HUDEP-2 (cell line): Measurements from ENCODE around the gene ATL1.
"Not testable (repeated sequence)": the region's sequence is repeated elsewhere in the genome, so short reads cannot be mapped to it uniquely, and the experiment has no call there.

ENCODE experiments used
- DNase-seq, 76 experiments: peaks; one replicate each; lab custom pipeline; 2025; ENCODE audit not compliant: unreplicated experiment in 76 of 76; lab: John Stamatoyannopoulos, UW

The ATL1 gene

DNA sequence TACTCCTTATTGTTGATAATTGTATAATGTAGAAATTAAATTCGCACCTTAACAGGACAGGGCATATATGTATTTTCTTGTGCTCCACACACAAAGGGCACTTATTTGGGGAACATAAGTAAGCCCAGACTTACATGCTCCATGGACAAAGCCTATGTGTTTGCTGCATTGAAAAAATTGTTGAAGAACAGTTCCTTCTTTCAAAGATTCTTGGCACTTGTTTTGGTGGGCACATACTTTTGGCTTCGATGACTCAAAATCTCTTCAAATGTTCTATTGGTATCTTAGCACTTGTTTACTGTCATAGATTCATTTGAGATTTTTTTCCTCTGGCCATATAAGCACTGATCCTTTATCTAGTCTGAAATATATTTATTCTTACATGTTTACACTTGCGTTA, 26.1 kb upstream of the ATL1 start:
- no peak for DNase-seq

DNA sequence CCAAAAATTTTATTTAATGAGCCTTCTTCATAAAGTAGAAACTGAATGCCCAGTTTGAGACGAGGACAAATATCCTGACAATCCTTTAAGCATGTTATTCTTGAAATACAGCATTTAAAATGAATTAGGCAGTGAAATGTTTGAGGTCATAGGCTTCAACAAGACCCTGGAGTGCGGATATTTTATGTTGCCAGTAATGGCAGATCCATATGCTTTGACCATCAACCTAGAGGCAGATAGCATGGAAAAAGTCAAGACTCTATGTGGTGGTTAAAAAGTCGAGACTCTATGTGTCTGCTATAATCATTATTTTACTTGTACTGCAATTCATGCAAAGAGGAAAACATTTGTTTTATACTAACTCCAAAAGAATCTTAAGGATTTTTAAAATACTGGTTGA, 25.5 kb upstream of the ATL1 start:
- no peak for DNase-seq

DNA sequence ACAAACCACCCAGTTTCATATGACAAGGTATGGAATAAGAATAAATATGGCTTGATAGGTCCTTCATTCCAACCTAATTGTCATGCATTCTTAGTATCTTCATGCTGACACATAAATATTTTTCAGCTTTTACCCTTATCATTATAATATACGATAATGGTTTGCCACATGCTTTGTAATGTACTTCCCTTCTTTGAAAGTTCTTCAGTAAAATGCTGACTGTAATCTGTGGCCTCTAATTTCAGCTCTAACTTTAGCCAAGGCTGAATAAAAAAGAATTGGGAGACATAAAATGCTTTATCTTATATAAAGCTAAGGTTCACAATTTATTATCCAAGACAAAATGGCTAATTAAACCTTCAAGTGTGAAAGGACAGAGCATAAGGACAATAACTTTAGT, 24.9 kb upstream of the ATL1 start:
- DNase-seq: no peak

DNA sequence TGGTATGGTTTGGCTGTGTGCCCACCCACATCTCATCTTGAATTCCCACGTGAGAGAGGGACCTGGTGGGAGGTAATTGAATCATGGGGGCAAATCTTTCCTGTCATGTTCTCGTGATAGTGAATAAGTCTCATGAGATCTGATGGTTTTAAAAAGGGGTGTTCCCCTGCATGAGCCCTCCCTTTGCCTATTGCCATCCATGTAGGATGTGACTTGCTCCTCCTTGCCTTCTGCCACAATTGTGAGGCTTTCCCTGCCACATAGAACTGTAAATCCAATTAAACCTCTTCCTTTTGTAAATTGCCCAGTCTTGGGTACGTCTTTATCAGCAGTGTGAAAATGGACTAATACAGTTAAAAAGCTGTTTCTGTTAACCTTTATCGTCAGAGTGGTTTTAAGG, 21.9 kb upstream of the ATL1 start:
- DNase-seq: not testable (repeated sequence)

DNA sequence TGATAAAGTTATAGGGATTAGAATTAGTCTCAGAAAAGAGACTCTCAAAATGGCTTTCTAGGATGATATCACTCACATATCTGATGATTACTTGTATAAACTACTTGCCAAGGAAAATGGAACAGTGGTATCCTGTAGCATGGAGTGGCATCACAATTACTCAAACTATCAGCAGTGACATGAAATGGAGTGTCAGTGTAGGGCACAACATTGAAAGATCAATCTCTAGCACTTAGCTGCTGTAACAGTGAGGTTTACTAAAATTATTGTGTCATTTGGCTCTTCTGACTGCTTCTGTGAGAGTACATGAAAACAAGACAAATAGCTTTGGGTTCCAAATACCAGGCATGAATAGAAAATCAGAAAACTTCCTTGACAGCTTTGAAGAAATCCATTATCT, 20.9 kb upstream of the ATL1 start:
- no peak for DNase-seq

DNA sequence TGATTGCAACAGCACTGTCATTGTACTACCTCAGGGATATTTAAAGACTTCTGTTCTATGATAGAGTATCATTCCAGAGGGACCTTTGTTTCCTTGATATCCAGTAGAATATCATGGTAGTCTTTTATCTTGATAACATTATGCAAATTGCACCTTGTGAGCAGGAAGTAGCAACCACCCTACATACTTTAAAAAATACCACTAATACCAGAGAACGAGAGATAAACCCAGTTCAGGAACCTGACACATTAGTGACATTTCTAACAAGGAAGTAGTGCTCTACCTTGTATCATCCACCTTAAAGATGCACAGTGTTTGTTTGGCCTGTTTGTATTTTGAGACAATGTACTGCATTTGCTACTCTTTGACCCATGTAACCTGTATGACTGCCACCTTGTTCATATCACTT, 18.8 kb upstream of the ATL1 start:
- DNase-seq: no peak

DNA sequence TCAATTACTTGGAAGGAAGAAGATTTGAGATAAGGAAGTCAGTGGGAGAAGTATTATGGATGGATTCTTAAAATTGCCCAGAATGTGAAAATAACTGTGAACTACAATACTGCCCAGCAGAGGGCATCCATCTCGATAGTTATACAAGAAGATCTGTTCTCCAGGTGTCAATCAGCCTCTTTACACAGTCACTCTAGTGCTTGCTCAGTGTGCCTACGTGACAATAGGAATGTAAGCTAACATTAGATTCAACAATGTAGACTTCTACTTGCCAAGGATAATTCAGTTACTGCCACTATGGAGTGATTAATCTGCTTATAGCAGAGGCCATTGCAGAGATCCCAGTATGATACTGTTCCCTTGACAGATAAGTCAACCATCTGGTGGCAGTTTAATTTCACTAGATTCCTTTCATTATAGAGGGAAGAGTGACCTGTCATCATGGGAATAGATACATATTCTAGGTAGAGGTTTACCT, 17.0 kb upstream of the ATL1 start:
- DNase-seq: peak in 20 of 76 experiments; percentile 8 to 48 (median 17)

DNA sequence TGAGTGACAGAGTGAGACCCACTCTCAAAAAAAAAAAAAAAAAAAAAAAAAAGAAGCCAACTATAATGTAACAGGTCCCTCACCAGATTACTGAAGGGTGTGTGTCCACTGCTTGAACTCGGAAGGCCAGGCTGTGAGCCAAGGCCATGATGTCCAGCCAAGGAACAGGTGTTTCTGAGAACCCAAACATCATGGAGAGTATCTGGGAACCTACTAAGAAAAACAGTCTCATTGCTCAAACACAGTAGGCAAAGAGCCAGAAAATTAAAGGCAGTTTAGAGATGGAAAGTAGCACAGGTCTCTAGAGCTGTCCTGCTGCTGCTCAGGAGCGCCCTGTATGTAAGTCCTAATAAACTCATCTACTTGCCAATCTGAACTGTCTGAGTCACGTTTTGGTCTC, 15.0 kb upstream of the ATL1 start:
- DNase-seq: no peak

DNA sequence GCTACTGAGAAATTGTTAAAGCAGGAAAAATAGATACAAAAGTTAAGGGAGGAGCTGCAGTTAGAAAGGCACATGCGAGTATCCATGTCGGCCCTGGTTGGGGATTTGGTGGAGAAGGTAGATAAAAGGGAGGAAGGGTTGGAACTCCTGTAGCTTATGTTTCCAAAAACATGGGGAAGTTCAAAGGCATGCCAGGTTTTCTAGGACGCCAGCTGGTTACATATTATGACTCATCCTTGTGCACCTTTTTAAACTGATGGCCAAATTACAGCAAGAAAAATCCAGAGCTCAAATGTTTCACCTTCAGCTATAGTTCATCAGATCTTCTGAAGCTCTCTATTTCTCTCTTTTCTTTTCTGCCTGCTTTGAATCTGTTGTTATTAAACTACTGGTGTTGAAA, 14.3 kb upstream of the ATL1 start:
- DNase-seq: no peak

DNA sequence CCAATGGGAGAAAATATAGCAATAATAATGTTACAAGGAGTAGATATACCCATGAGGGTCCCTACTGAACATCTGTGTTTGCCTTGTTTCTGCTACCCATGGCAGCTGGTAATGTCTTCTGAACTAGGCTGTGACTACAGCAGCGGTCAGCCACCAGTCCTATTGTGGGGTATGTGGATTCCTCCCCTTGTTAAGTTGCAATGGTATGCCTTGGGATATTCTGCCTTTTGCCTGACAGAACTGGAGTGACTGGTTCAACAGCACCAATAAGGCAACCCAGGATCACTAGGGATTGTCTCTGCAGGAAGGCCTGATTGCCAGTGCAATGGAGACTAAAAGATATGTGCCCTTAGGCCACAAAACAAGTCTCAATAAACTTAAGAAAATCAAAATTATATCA, 9.7 kb upstream of the ATL1 start:
- no peak for DNase-seq

DNA sequence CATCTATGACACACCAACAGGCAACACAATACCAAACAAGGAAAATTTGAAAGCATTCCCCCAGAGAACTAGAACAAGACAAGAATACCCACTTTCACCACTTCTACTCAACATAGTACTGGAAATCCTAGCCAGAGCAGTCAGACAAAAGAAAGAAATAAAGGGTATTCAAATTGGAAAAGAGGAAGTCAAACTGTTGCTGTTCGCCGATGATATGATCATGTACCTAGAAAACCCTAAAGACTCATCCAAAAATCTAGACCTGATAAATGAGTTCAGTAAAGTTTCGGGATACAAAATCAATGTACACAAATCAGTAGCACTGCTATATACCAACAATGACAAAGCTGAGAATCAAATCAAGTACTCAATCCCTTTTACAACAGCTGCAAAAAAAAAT, 8.1 kb upstream of the ATL1 start:
- no peak for DNase-seq

DNA sequence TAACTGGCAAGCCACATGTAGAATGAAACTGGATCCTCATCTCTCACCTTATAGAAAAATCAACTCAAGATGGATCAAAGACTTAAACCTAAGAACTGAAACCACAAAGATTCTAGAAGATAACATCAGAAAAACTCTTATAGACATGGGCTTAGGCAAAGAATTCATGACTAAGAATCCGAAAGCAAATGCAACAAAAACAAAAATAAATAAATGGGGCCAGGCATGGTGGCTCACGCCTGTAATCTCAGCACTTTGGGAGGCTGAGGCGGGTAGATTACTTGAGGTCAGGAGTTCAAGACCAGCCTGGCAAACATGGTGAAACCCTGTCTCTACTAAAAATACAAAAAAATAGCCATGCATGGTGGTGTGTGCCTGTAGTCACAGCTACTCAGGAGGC, 7.1 kb upstream of the ATL1 start:
- DNase-seq: not testable (repeated sequence)

DNA sequence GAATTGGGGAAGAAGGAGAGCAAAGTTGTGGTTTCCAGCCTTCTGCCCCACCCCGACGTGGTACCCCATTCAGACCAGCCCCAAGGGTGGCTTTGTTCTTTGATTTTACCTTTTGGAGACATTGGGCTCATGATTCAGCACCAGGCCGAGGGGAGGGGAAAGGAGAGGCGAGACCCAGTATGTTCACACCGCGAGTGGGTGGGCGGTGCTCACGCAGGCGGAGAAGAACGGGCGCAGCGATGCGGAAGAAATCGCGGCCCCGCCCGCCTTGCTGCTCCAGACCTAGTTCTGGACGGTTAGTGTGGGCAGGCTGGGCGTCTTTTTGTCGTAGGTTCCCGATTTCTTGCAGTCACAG, 963 bp downstream of the ATL1 start:
- peak in 4 of 76 experiments; percentile 1 to 11 (median 2) for DNase-seq

DNA sequence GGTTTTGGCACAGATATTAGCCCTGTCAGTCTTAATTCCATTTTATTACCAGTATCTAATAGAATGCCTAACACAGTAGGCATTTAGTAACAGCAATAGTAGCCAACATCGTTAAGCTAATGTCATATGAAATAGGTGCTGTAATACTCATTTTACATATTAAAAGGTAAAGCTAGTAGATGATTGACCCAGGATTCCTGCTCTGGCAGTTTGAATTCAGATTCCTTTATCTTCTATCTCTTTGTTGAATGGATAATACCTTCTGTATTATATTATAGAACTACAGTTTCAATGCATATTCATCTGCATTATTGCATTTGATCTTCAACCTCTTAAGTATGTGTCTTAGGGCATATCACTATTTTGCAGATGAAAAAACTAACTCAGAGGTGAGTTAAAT, 2.9 kb downstream of the ATL1 start:
- no peak for DNase-seq

DNA sequence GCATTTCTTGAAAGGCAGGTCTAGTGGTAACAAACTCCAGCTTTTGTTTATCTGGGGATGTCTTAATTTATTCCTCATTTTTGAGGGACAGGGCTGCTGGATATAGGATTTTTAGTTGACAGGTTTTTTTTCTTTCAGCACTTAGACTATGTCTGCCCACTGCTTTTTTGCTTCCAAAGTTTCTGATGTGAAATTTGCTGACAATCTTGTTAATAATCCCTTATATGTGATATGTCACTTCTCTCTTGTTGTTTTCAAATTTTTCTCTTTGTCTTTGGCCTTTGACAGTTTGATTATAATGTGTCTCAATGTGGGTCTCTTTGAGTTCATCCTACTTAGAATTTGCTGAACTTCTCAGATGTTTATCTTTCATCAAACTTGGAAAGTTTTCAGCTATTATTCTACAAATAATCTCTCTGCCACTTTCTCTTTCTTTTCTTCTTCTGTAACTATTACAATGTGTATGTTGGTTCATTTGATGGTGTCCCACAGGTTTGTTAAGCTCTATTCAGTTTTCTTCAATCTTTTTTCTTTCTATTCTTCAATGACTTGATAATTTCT, 9.8 kb downstream of the ATL1 start:
- DNase-seq: no peak

DNA sequence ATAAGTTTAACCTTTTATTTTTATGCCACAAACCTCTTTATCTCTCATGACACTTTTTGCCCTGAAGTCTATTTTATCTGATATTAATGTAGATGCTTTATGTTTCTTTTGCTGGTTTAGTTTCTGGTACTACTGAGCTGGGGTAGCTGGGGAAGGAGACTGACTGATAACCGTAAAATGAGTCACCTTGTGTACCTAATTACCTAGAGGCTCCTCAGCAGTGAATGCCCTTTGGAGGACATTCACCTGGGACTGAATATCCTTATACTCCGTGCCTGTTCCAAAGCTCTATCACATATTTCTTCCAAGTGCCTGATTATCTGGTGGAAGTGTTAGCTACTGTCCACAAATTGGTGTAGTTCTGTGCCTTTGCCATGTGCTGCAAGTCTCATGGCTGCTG, 13.9 kb downstream of the ATL1 start:
- no peak for DNase-seq

DNA sequence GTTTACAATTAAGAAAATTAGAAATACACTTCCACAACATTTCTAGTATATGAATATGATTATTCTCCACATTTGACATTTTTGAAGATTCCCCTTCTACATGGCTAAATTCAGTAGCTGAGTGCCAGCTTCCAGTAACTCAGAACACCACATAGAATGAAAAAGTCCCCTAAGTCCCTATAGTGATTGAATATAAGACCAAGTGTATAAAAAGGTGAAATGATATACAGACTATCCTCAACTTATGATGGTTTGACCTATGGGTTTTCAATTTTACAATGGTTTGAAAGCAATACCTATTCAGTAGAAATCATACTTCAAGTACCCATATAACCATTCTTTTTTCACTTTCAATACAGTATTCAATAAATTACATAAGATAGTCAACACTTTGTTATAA, 15.8 kb downstream of the ATL1 start:
- no peak for DNase-seq

DNA sequence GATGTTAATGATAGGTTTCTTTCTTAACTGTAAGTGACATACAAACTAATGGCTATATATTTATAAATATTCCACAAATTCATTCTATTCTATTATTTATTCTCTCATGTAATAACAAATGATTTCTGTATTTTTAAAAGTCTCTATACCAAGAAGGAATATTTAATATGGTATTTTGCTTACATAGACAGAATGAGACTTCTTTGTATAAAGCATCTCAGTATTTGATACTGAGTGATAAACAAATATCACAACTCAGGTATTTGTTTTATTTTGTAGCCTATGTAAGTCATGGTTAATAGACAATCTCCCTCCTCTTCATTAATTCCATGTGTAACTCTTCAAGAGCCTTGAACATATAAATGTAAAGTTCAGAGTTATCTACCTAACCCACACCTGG, 18.0 kb downstream of the ATL1 start:
- no peak for DNase-seq

DNA sequence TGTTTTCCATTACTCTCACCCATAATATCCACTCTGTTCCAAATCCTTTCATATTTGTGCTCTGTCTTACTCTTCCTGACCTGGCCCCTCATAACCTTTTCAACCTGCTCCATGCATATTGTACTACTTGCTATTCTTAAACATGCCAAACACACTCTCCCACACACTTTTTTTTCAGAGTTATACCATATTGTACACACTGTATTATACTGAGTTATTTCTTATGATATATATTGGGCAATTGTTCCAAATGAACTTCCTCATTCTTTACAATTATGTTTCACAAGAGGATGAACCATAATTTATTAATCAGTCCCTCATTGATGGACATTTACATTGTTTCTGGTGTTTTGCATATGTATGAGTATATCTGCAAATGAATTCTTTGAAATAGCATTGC, 18.5 kb downstream of the ATL1 start:
- no peak for DNase-seq

DNA sequence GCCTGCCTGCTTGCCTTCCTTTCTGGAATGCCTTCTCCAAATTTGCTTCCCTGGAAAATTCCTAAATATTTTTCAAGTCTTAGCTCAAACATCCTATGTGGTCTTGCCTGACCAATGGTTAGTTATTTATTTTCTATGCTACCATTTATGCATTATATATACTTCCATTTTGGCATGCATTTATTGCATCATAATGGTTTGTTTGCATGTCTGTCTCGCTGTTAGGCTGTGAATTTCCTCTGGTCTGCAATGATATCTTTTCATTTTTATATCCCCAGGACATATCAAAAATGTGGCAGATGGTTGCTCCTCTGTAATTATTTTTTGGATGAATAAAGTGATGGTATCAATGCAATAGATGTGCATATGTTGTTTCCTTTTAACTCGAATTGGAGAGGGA, 30.5 kb downstream of the ATL1 start:
- no peak for DNase-seq

DNA sequence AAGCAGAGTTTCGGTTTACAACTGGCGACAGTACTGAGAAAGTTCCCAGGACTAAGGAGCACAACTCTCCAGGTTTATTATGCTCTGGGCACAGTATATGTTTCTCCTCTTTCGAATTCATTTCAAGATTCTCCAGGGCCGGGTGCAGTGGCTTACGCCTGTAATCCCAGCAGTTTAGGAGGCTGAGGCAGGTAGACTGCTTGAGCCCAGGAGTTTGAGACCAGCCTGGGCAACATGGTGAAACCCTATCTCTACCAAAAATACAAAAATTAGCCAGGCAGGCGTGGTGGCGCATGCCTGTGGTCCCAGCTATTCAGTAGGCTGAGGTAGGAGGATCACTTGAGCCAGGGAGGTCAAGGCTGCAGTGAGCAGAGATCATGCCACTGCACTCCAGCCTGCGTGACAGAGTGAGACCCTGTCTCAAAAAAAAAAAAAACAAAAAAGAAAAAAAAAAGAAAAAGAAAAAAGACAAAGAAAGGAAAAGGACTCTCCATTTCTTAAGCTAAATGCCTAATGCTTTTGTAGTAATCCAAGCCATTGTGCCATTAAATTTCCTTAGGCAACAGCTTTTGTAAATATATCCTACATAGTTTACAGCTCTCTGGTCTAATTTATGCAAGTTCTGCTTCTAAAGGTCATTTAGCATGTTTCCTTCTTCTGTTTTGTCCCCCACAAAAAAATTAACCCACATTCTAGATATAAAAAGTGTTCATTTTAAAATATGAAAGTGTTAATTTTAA, 34.8 kb downstream of the ATL1 start:
- no peak for DNase-seq

DNA sequence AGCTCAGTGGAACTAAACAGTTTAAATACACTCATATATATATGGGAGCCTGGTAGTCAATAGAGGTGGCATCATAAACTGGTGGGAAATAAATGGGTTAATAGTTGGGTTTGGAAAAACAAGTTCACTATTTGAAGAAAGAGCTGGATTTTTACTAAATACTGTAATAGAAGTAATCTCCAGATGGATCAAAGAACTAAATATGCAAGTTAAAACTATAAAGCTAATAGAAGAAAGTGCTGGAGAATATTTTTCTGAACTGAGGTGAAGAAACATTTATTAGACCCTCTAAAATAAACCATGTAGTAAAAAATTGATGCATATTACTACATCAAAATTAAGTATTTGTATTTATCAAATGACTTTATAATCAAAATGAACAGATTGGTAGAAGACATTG, 38.8 kb downstream of the ATL1 start:
- no peak for DNase-seq
